Left lung (tissue), 10 donors: ENCODE results near the gene SLIT3. TPM values are rescaled to one million over a fixed set of nuclear protein-coding genes. Genes with fewer than 3 reads are reported as not detected.

Source experiments
- ATAC-seq: fragments of 200-7000 bp; cut with Tn5 transposase; one replicate; pipeline ENCODE4 v1.9.1; 2020; ENCODE audit warnings: moderate library complexity
- DNase-seq, 4 donors: peaks; one replicate each; pipeline ENCODE4 v3.0.0-alpha.2; 2013 to 2020
- H3K27ac ChIP-seq, 2 donors: fragments of 200-600 bp; sonication (generic) in 1 of 2; one replicate each; pipeline versions ENCODE4 v1.5.0 to v1.8.0; 2020 to 2021
- H3K27me3 ChIP-seq, 2 donors: fragments of 200-600 bp; sonication (generic) in 1 of 2; one replicate each; pipeline versions ENCODE4 v1.5.0 to v1.8.0; 2020 to 2021
- H3K36me3 ChIP-seq, 2 donors: fragments of 200-600 bp; sonication (generic) in 1 of 2; one replicate each; pipeline versions ENCODE4 v1.5.0 to v1.8.0; 2020 to 2021
- H3K4me1 ChIP-seq, 2 donors: fragments of 200-600 bp; one replicate each; pipeline ENCODE4 v1.8.0; 2021
- H3K4me3 ChIP-seq, 2 donors: fragments of 200-600 bp; sonication (generic) in 1 of 2; one replicate each; pipeline versions ENCODE4 v1.5.0 to v1.8.0; 2020 to 2021; ENCODE audit warnings: mild to moderate bottlenecking in 1 of 2
- H3K9me3 ChIP-seq, 2 donors: fragments of 200-600 bp; sonication (generic) in 1 of 2; one replicate each; pipeline versions ENCODE4 v1.5.0 to v1.8.0; 2020 to 2021
- CTCF ChIP-seq, 2 donors: fragments of 200-600 bp; sonication (generic) in 1 of 2; IDR thresholded peaks; one replicate each; pipeline versions ENCODE4 v1.5.0 to v1.8.0; 2021; ENCODE audit warnings: antibody characterized with exemption in 2 of 2
- intact Hi-C, 2 donors: fragments of 100-400 bp; cut with DNase I; formaldehyde crosslinking; loops; one replicate each; pipeline versions ENCODE4 v1.11.2 to v1.14.2; 2022
- polyA plus RNA-seq, 6 donors: library from polyadenylated mRNA; unstranded; fragments of 120-200 nt; gene quantifications; one replicate each; pipeline ENCODE4 v1.2.1, GENCODE V29; 2013; ENCODE audit not compliant: insufficient read length in 6 of 6
- total RNA-seq, 2 donors: library from RNA; stranded (reverse); fragmentation: NEBNext Ultra II Directional; extraction: Animal tissue kit (Norgen Biotek cat#: 25700); gene quantifications; one replicate each; pipeline ENCODE4 v1.2.1, GENCODE V29; 2021
- donor health status: DM: no; HTN: yes; CAD: no.
- donor health status: DM: no; HTN: no; CAD: no.

Gene SLIT3
- total and polyA plus RNA-seq, 8 donors, result 37.6 to 77.1 (median 45.9) TPM

GRCh38 chr5:168886157-168886556 is 414.8 kb downstream of the SLIT3 start:
- no peaks in the 10 kb centered on the region for H3K4me1 ChIP-seq
- peaks cover 0 to 53% of the 10 kb centered on the region in 2 donors for H3K27me3 ChIP-seq
- H3K4me3 ChIP-seq, result no peak overlapping the region
- no peaks in the 10 kb centered on the region for H3K9me3 ChIP-seq
- no peak for DNase-seq
- peak overlapping the region in 1 of 2 donors; percentile 13 for H3K27ac ChIP-seq
- H3K36me3 ChIP-seq, result no peaks in the 10 kb centered on the region
- intact Hi-C loops, result no loop called here
- TF ChIP-seq CTCF (IDR thresholded peaks at IDR 0.05), result no peak
- no peak for ATAC-seq

GRCh38 chr5:168885324-168886120 is 415.4 kb downstream of the SLIT3 start:
- Histone ChIP-seq H3K27ac (peak overlapping the region in 1 of 2 donors; percentile 13), H3K36me3 (no peaks in the 10 kb centered on the region), H3K4me3 (no peak overlapping the region), H3K27me3 (peaks cover 0 to 53% of the 10 kb centered on the region in 2 donors), H3K4me1 (no peaks in the 10 kb centered on the region), H3K9me3 (no peaks in the 10 kb centered on the region)
- ATAC-seq, result no peak
- DNase-seq, result no peak
- TF ChIP-seq CTCF (IDR thresholded peaks at IDR 0.05), result no peak
- intact Hi-C loops, result no loop called here

GRCh38 chr5:168883991-168884390 is 416.9 kb downstream of the SLIT3 start:
- H3K4me1 ChIP-seq, result no peaks in the 10 kb centered on the region
- H3K27ac ChIP-seq, result no peak overlapping the region
- intact Hi-C loops, result no loop called here
- no peaks in the 10 kb centered on the region for H3K9me3 ChIP-seq
- DNase-seq (no peak), ATAC-seq (no peak)
- H3K36me3 ChIP-seq, result no peaks in the 10 kb centered on the region
- H3K4me3 ChIP-seq, result no peak overlapping the region
- peaks cover 0 to 52% of the 10 kb centered on the region in 2 donors for H3K27me3 ChIP-seq
- TF ChIP-seq CTCF (IDR thresholded peaks at IDR 0.05), result no peak

- ATAC-seq (no peak), DNase-seq (no peak)
- Histone ChIP-seq H3K4me3 (no peak overlapping the region), H3K4me1 (no peaks in the 10 kb centered on the region), H3K27me3 (peaks cover 0 to 51% of the 10 kb centered on the region in 2 donors), H3K27ac (no peak overlapping the region), H3K9me3 (no peaks in the 10 kb centered on the region), H3K36me3 (no peaks in the 10 kb centered on the region)
- intact Hi-C loops, result no loop called here
- no peak for TF ChIP-seq CTCF (IDR thresholded peaks at IDR 0.05)
Observed at GRCh38 chr5:168883281-168883741, 417.6 kb downstream of the SLIT3 start.

- no peaks in the 10 kb centered on the region for H3K9me3 ChIP-seq
- H3K4me1 ChIP-seq, result no peaks in the 10 kb centered on the region
Observed at GRCh38 chr5:168882283-168882682, 418.7 kb downstream of the SLIT3 start.

More at GRCh38 chr5:168882283-168882682, 418.7 kb downstream of the SLIT3 start:
- ATAC-seq, result no peak
- H3K27me3 ChIP-seq, result peaks cover 0 to 60% of the 10 kb centered on the region in 2 donors
- H3K27ac ChIP-seq, result no peak overlapping the region
- no peak for TF ChIP-seq CTCF (IDR thresholded peaks at IDR 0.05)
- DNase-seq, result no peak
- no peaks in the 10 kb centered on the region for H3K36me3 ChIP-seq
- no peak overlapping the region for H3K4me3 ChIP-seq
- intact Hi-C loops, result no loop called here
